GM12864 (cell line): ENCODE results near the gene CMTR1.

Experiments
- DNase-seq: peaks from one replicate; pipeline ENCODE4 v3.0.0-alpha.2; 2011; ENCODE audit warnings: low read depth
- H3K4me3 ChIP-seq: 2 replicates; pipeline ENCODE4 v1.5.1; 2011; ENCODE audit warnings: mild to moderate bottlenecking, low read depth, low read length, control low read depth
- CTCF ChIP-seq: IDR thresholded peaks from 2 replicates; pipeline ENCODE4 v1.5.1; 2011; ENCODE audit warnings: low read depth, mild to moderate bottlenecking, moderate library complexity, low read length, control low read depth, inconsistent platforms; ENCODE audit errors: missing control alignments

CMTR1 gene, protein sequence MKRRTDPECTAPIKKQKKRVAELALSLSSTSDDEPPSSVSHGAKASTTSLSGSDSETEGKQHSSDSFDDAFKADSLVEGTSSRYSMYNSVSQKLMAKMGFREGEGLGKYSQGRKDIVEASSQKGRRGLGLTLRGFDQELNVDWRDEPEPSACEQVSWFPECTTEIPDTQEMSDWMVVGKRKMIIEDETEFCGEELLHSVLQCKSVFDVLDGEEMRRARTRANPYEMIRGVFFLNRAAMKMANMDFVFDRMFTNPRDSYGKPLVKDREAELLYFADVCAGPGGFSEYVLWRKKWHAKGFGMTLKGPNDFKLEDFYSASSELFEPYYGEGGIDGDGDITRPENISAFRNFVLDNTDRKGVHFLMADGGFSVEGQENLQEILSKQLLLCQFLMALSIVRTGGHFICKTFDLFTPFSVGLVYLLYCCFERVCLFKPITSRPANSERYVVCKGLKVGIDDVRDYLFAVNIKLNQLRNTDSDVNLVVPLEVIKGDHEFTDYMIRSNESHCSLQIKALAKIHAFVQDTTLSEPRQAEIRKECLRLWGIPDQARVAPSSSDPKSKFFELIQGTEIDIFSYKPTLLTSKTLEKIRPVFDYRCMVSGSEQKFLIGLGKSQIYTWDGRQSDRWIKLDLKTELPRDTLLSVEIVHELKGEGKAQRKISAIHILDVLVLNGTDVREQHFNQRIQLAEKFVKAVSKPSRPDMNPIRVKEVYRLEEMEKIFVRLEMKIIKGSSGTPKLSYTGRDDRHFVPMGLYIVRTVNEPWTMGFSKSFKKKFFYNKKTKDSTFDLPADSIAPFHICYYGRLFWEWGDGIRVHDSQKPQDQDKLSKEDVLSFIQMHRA

GRCh38 chr6:37432916-37433656 is at the start of gene CMTR1:
Gene CMTR1 (plus strand): TSS chr6:37433221. CDS start chr6:37435630, 2,409 bp downstream.
- no peak for TF ChIP-seq CTCF
- H3K4me3 ChIP-seq: peak within 1 kb of the TSS; percentile 60
- peak; percentile 82 for DNase-seq

DNA sequence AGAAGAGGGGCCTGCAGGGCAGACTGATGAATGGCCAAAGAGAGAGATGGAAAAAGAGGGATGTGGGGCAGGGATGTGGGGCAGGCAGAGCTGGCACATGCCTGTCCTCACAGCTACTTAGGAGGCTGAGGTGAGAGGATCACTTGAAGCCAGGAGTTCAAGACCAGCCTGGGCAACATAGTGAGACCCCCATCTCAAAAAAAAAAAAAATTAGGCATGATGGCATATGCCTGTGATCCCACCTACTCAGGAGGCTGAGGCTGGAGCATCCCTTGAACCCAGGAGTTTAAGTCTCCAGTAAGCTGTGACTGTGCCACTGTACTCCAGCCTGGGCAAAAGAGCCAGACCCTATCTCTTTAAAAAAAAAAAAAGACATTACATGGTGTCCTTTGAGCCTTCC is 44.4 kb upstream of the CMTR1 start:
- no peak overlapping the region for H3K4me3 ChIP-seq
- no peak for DNase-seq
- TF ChIP-seq CTCF: no peak

DNA sequence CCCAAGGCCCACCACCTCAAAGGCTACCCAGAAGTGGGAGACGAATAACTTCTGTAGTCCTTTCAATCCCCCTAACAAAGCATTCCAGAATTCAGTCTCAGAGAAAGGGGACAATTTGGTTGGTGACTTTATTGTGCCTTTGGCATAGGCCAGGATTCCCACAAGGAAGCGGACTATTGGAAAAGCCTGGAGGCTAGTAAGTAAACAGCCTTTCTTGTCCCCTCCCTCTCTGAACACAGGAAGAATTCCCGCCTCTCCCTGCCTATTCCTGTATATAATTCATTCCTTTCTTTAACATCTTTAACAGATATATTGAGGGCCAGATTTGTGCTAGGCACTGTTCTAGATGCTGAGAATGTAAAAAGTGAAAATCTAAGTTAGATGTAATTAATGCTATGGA is 43.2 kb upstream of the CMTR1 start:
- no peak overlapping the region for H3K4me3 ChIP-seq
- no peak for TF ChIP-seq CTCF
- DNase-seq: no peak

DNA sequence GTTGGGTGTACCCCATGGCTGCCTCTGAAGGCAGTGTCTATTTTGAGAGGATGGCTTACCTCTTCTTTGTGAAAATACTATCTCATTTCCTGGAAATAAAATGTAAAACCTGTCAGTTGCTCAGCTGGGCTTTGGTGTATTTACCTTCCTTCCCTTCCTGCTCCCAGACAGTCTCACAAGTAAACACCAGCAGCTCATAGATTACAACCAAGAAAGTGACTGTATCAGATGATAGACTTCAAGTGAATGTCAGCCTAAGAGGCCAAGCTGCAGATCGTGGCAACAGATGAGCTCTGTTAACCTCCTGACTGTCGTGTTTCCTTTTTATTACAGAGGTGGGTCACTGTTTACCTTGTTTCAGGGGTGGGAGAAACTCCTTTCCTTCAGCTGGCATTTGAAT is 41.9 kb upstream of the CMTR1 start:
- no peak for TF ChIP-seq CTCF

GRCh38 chr6:37392821-37393220 is 40.2 kb upstream of the CMTR1 start:
- no peak for DNase-seq
- no peak overlapping the region for H3K4me3 ChIP-seq
- TF ChIP-seq CTCF: no peak

More for the DNA sequence above, 41.9 kb upstream of the CMTR1 start:
- H3K4me3 ChIP-seq: no peak overlapping the region
- no peak for DNase-seq

DNA sequence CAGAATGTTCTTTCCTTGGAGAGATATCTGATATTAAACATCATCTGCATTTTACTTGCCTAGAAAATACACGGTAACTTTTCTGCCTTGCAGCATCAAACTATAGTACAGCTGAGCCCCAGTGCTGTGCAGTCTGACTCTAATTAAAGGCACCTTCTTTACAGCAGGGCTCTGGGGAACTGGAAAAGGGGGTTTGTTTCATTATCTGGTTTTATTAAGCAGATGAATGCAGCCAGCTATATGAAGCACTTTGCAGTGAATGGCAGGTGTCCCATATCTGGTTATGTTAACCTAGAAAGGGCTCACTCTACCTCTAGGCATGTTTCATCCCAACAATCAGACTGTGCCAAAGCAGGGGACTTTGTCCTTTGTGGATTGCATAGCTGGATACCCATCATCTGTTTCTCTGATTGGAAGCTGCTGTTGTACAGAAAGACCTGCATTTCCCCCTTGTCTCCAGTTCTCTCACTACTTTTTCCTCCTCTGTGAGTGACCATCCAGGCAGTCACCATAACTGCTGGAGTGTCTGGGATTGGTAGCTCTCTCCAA is 39.6 kb upstream of the CMTR1 start:
- no peak overlapping the region for H3K4me3 ChIP-seq
- TF ChIP-seq CTCF: no peak
- no peak for DNase-seq
